ENCODE data around the gene CADM2. TPM values are rescaled to one million over a fixed set of nuclear protein-coding genes. Genes with fewer than 3 reads are reported as not detected.

Gene CADM2
- total RNA-seq, 1 donor from 2014 or later = 3.5 TPM

GRCh38 chr3:85312331-85312730 lies 353.5 kb downstream of the CADM2 start:
- H3K27me3 Mint-ChIP-seq (ENCODE audit: low read depth) = no peaks in the 10 kb centered on the region
- TF ChIP-seq CTCF (conservative IDR thresholded peaks at IDR 0.05) = no peak

GRCh38 chr3:85313380-85313779 lies 354.6 kb downstream of the CADM2 start:
- Mint-ChIP-seq H3K27ac (ENCODE audit: unreplicated experiment) (no peak overlapping the region), H3K4me3 (no peak overlapping the region), H3K36me3 (ENCODE audit: low read depth) (no peaks in the 10 kb centered on the region), H3K4me1 (no peaks in the 10 kb centered on the region), H3K27me3 (ENCODE audit: low read depth) (no peaks in the 10 kb centered on the region), H3K9me3 (peaks cover 3% of the 10 kb centered on the region)
- DNase-seq (ENCODE audit: low read depth, low spot score) = no peak
- TF ChIP-seq CTCF (conservative IDR thresholded peaks at IDR 0.05) = no peak

More at GRCh38 chr3:85312331-85312730, 353.5 kb downstream of the CADM2 start:
- Mint-ChIP-seq H3K4me1 (no peaks in the 10 kb centered on the region), H3K36me3 (ENCODE audit: low read depth) (no peaks in the 10 kb centered on the region), H3K27ac (ENCODE audit: unreplicated experiment) (no peak overlapping the region), H3K4me3 (no peak overlapping the region), H3K9me3 (peaks cover 3% of the 10 kb centered on the region)
- DNase-seq (ENCODE audit: low read depth, low spot score) = no peak

- Mint-ChIP-seq H3K4me1 (no peaks in the 10 kb centered on the region), H3K9me3 (peaks cover 7% of the 10 kb centered on the region), H3K36me3 (ENCODE audit: low read depth) (no peaks in the 10 kb centered on the region), H3K27me3 (ENCODE audit: low read depth) (no peaks in the 10 kb centered on the region), H3K27ac (ENCODE audit: unreplicated experiment) (no peak overlapping the region), H3K4me3 (no peak overlapping the region)
- TF ChIP-seq CTCF (conservative IDR thresholded peaks at IDR 0.05) = no peak
- DNase-seq (ENCODE audit: low read depth, low spot score) = no peak
These were observed 357.5 kb downstream of the CADM2 start for GRCh38 chr3:85316252-85316651.

- Mint-ChIP-seq H3K4me1 (no peaks in the 10 kb centered on the region), H3K4me3 (no peak overlapping the region), H3K27me3 (ENCODE audit: low read depth) (no peaks in the 10 kb centered on the region), H3K27ac (ENCODE audit: unreplicated experiment) (no peak overlapping the region), H3K36me3 (ENCODE audit: low read depth) (no peaks in the 10 kb centered on the region), H3K9me3 (peaks cover 4% of the 10 kb centered on the region)
- no peak for DNase-seq (ENCODE audit: low read depth, low spot score)
- no peak for TF ChIP-seq CTCF (conservative IDR thresholded peaks at IDR 0.05)
These were observed 363.1 kb downstream of the CADM2 start for GRCh38 chr3:85321892-85322291.

- Mint-ChIP-seq H3K4me1 (no peaks in the 10 kb centered on the region), H3K36me3 (ENCODE audit: low read depth) (no peaks in the 10 kb centered on the region), H3K9me3 (no peaks in the 10 kb centered on the region), H3K27me3 (ENCODE audit: low read depth) (no peaks in the 10 kb centered on the region), H3K27ac (ENCODE audit: unreplicated experiment) (no peak overlapping the region), H3K4me3 (no peak overlapping the region)
- TF ChIP-seq CTCF (conservative IDR thresholded peaks at IDR 0.05) = no peak
- no peak for DNase-seq (ENCODE audit: low read depth, low spot score)
These were observed 371.3 kb downstream of the CADM2 start for GRCh38 chr3:85330071-85330470.

GRCh38 chr3:85337895-85338294 lies 379.1 kb downstream of the CADM2 start:
- Mint-ChIP-seq H3K9me3 (no peaks in the 10 kb centered on the region), H3K27ac (ENCODE audit: unreplicated experiment) (no peak overlapping the region), H3K27me3 (ENCODE audit: low read depth) (no peaks in the 10 kb centered on the region), H3K36me3 (ENCODE audit: low read depth) (no peaks in the 10 kb centered on the region), H3K4me3 (no peak overlapping the region), H3K4me1 (no peaks in the 10 kb centered on the region)
- no peak for DNase-seq (ENCODE audit: low read depth, low spot score)
- TF ChIP-seq CTCF (conservative IDR thresholded peaks at IDR 0.05) = no peak
